ENCODE results near the gene HES1. TPM values are rescaled to one million over a fixed set of nuclear protein-coding genes. Genes with fewer than 3 reads are reported as not detected.

Gene HES1
- total RNA-seq, 2 donors from 2014 or later = 0.58 to 4.0 TPM

DNA sequence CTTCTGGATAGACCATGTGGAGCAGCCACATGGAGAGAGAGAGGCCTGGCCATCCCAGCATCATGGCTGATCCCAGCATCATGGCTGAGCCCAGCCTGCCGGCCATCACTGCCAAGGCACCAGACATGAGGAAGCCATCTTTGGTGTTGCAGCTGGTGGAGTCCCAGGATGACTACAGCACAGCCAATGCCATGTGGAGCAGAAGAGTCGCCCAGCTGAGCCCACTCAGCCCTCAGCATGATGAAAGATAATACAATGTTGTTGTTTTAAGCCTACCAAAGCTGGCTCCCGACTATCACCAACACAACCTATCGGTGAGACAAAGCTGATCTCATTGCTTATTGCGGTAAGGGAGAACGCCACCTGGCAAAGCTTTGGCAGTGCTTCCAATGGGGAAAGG lies 18.4 kb downstream of the HES1 start:
- Mint-ChIP-seq H3K27ac (no peak overlapping the region), H3K4me3 (no peak overlapping the region), H3K4me1 (no peaks in the 10 kb centered on the region), H3K27me3 (peaks cover 28% of the 10 kb centered on the region), H3K36me3 (ENCODE audit: low read depth) (no peaks in the 10 kb centered on the region), H3K9me3 (peaks cover 4% of the 10 kb centered on the region)
- no peak for ATAC-seq (replicated peaks)

DNA sequence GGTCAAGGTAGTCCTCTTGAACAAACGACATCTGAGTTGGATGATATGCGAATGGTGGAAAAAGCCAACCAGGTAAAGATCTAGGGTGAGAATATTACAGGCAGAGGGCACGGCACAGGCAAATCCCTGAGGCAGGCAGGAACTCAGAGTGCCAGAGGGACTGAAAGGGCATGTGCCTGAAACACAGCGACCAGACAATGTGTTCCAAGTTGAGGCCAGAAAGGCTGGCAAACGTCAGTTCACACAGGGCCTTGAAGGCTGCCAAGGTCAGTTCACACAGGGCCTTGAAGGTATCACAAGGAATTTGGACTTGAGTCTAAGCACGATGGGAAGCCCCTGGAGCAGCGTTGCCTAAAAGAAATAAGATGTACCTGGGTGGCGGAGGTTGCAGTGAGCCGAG lies 20.1 kb downstream of the HES1 start:
- no peaks in the 10 kb centered on the region for H3K36me3 Mint-ChIP-seq (ENCODE audit: low read depth)
- H3K9me3 Mint-ChIP-seq = peaks cover 4% of the 10 kb centered on the region
- peaks cover 31% of the 10 kb centered on the region for H3K27me3 Mint-ChIP-seq
- no peak overlapping the region for H3K4me3 Mint-ChIP-seq
- H3K4me1 Mint-ChIP-seq = no peaks in the 10 kb centered on the region
- ATAC-seq (replicated peaks) = no peak
- H3K27ac Mint-ChIP-seq = no peak overlapping the region

DNA sequence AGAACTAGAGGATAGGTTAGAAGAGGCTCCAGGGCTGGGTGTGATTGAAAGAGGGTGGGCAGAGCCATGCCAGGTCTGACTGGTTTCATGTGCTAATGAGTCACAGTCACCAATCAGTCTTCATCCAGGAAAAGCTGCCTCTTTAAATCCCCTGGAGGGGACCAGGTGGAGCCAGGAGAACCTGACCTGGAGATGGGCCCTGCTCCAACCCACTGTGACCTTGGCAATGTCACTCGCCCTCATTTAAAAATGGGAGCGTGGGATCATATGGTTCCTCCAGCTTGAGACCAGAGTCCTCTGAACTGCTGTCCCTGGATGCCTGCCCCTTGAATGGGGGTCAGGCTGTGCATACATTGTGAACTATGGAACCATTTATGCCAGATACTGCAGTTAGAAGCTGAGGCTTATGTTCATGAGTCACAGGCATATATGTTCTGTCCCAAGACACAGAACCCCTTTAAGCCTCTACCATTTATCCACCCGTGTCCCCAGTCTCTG lies 23.0 kb downstream of the HES1 start:
- no peaks in the 10 kb centered on the region for H3K36me3 Mint-ChIP-seq (ENCODE audit: low read depth)
- ATAC-seq (replicated peaks) = no peak
- no peaks in the 10 kb centered on the region for H3K4me1 Mint-ChIP-seq
- peaks cover 26% of the 10 kb centered on the region for H3K27me3 Mint-ChIP-seq
- H3K9me3 Mint-ChIP-seq = peaks cover 4% of the 10 kb centered on the region
- no peak overlapping the region for H3K27ac Mint-ChIP-seq
- H3K4me3 Mint-ChIP-seq = no peak overlapping the region

GRCh38 chr3:194160158-194160557 lies 24.2 kb downstream of the HES1 start:
- no peak overlapping the region for H3K4me3 Mint-ChIP-seq
- peaks cover under 1% of the 10 kb centered on the region for H3K9me3 Mint-ChIP-seq
- no peaks in the 10 kb centered on the region for H3K36me3 Mint-ChIP-seq (ENCODE audit: low read depth)
- H3K27ac Mint-ChIP-seq = no peak overlapping the region
- no peak for ATAC-seq (replicated peaks)
- H3K27me3 Mint-ChIP-seq = peaks cover 22% of the 10 kb centered on the region
- H3K4me1 Mint-ChIP-seq = no peaks in the 10 kb centered on the region

DNA sequence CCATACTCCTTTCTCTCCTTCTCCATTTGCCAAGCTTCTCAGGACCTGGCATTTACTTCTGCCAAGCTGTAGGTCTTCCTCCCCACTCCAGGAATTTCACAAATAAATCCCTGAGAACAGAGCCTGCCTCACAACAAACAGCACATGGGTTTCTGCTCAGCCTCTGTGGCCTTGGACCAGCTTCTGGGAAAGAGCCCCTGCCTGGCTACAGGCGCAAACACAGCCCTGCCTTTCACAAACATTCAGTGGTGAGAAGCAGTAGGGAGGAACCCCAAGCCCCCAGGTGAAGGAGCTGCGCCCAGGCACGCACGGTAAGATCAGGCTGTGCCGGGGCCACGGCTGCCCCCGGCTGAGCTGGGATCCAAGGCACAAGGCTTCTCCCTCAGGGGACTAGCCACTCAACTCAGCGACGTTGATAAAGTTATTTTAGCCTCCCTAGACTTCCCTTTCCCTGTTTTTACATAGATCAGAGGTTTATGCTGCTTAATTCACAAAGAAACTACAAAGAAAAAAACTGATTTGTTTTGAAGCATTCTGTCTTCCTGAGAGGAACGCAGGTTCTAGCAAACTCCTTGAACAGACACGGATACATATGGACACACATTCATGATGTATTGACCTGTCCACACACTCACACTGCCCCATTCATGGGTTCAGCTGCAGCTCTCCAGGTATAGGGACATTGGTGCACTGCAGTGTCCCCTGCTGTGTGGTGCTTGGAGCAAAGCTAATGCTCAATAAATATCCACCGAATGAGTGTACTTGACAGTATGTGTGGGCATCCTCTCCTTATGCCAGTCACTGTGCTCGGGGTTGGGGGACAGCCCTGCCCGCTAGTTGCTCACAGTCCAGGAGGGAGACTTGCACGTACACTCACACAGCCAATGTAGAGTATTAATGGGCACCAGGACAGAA lies 25.4 kb downstream of the HES1 start:
- no peak overlapping the region for H3K4me3 Mint-ChIP-seq
- no peak for ATAC-seq (replicated peaks)
- H3K4me1 Mint-ChIP-seq = no peaks in the 10 kb centered on the region
- H3K9me3 Mint-ChIP-seq = no peaks in the 10 kb centered on the region
- no peak overlapping the region for H3K27ac Mint-ChIP-seq
- H3K36me3 Mint-ChIP-seq (ENCODE audit: low read depth) = no peaks in the 10 kb centered on the region
- H3K27me3 Mint-ChIP-seq = peaks cover 30% of the 10 kb centered on the region

DNA sequence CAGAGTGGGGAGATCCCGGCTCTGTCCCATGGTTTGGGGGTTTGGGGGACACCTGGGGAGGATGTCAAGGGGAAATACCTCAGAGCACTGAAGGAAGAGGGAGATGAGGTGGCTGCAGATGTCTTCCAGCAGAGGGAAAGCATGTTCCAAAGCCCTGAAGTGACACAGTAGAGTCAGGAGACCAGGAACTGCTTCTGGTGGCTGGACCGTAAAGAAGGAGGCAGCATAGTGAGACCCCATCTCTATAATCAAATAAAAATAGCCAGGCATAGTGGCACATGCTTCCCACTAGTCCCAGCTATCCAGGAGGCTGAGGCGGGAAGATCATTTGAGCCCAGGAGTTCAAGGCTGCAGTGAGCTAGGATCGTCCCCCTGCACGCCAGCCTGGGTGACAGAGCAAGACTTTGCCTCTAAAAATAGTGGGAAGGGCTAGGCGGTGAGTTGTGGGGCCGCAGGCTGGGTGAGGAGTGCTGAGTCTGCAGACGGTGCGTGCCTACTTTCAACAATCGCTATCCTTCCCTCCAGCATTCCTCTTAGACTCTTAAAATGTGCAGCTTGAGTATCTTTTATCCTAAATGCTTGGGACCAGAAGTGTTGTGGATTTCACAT lies 26.2 kb downstream of the HES1 start:
- Mint-ChIP-seq H3K27me3 (peaks cover 31% of the 10 kb centered on the region), H3K4me1 (no peaks in the 10 kb centered on the region), H3K4me3 (no peak overlapping the region), H3K36me3 (ENCODE audit: low read depth) (no peaks in the 10 kb centered on the region), H3K27ac (no peak overlapping the region), H3K9me3 (no peaks in the 10 kb centered on the region)
- no peak for ATAC-seq (replicated peaks)

DNA sequence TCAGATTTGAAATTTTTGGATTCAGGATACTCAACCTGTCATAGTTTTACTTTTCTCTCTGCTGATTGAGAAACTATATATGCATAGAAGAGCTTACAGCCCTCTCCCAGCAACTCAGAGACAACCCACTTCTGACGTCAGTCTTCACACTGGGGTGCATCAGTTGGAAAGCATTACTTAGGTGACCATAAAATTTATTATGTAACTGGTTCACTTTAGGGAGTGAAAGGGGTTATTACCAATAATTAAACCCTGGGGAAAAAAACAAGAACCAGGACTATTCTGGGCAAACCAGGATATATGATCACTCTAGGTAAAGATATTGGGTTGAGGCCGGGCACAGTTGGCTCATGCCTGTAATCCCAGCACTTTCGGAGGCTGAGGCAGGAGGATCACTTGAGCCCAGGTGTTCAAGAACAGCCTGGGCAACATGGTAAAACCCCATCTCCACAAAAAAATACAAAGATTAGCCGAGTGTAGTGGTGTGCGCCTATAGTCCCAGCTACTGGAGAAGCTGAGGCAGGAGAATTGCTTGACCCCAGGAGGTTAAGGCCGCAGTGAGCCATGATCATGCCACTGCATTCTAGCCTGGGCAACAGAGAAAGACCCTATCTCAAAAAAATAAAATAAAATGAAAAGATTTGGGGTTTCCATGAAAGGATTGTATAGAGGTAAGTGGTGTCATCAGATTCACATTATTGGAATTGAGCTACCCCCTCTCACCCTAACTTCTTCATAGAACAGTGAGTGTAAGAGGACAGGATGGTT lies 27.1 kb downstream of the HES1 start:
- no peak for ATAC-seq (replicated peaks)
- Mint-ChIP-seq H3K36me3 (ENCODE audit: low read depth) (no peaks in the 10 kb centered on the region), H3K9me3 (no peaks in the 10 kb centered on the region), H3K4me1 (no peaks in the 10 kb centered on the region), H3K27me3 (peaks cover 35% of the 10 kb centered on the region), H3K4me3 (no peak overlapping the region), H3K27ac (no peak overlapping the region)

GRCh38 chr3:194163697-194164096 lies 27.7 kb downstream of the HES1 start:
- H3K36me3 Mint-ChIP-seq (ENCODE audit: low read depth) = no peaks in the 10 kb centered on the region
- ATAC-seq (replicated peaks) = no peak
- H3K4me1 Mint-ChIP-seq = no peaks in the 10 kb centered on the region
- no peaks in the 10 kb centered on the region for H3K9me3 Mint-ChIP-seq
- no peak overlapping the region for H3K4me3 Mint-ChIP-seq
- H3K27me3 Mint-ChIP-seq = peaks cover 35% of the 10 kb centered on the region
- H3K27ac Mint-ChIP-seq = no peak overlapping the region

DNA sequence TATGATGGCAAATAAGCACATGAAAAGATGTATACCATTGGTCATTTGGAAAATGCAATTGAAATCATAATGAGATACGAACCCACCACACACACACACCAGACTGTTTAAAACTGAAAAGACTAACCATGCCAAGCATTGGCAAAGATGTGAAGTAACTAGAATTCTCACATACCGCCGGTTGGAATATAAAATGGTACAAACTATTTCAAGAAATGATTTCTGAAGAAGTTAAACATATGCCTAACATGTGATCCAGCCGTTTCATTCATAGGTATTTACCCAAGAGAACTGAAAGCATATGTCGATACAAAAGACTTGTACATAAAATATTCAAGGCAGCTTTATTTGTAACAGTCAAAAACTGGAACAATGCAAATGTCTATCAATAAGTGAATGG lies 28.9 kb downstream of the HES1 start:
- Mint-ChIP-seq H3K27ac (no peak overlapping the region), H3K4me3 (no peak overlapping the region), H3K36me3 (ENCODE audit: low read depth) (no peaks in the 10 kb centered on the region), H3K4me1 (no peaks in the 10 kb centered on the region), H3K27me3 (peaks cover 39% of the 10 kb centered on the region), H3K9me3 (no peaks in the 10 kb centered on the region)
- no peak for ATAC-seq (replicated peaks)

- no peak overlapping the region for H3K4me3 Mint-ChIP-seq
- ATAC-seq (replicated peaks) = no peak
- no peaks in the 10 kb centered on the region for H3K9me3 Mint-ChIP-seq
- H3K4me1 Mint-ChIP-seq = no peaks in the 10 kb centered on the region
- H3K27me3 Mint-ChIP-seq = peaks cover 39% of the 10 kb centered on the region
- no peaks in the 10 kb centered on the region for H3K36me3 Mint-ChIP-seq (ENCODE audit: low read depth)
- H3K27ac Mint-ChIP-seq = no peak overlapping the region
Observed at GRCh38 chr3:194165271-194166018, 29.5 kb downstream of the HES1 start.

- Mint-ChIP-seq H3K4me3 (no peak overlapping the region), H3K4me1 (no peaks in the 10 kb centered on the region), H3K36me3 (ENCODE audit: low read depth) (no peaks in the 10 kb centered on the region), H3K9me3 (no peaks in the 10 kb centered on the region), H3K27me3 (peaks cover 31% of the 10 kb centered on the region), H3K27ac (no peak overlapping the region)
- ATAC-seq (replicated peaks) = no peak
Observed at GRCh38 chr3:194166682-194167479, 30.9 kb downstream of the HES1 start.

DNA sequence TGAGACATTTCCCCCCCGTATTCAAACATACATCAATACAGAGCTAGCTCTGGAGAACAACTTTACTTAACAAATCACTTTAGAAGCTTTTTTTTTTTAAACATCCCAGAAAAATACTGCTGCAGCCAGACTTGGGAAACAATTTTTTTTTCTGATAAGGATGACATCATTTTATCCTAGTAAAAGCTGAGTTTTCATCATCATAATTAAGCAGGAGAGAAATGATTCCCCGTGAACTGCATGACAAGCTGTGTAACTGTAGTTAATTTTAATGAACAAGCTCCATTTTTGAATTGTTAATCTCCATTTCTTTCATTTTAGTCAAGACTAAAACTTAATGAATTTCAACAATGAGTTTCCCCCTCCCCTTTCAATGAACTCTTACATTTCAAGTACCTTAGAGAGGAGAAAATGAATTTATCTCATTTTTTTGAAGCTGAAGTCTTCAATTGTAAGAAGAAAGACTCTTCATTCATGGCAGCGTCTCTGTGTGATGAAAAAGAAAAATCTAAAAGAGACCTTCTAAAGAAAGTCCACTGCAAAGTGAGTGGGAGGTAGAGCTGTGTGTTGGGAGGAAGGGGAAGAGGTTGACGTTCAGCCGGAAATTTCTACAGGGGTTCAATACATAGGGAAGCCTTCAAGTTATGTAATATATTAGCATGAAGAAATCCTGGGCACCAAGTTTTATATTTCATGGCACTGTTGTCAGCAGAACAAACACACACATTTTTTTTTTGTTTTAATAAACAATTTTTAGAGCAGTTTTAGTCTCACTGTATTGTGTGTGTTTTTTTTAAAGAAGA lies 31.7 kb downstream of the HES1 start:
- Mint-ChIP-seq H3K4me3 (no peak overlapping the region), H3K27me3 (peaks cover 30% of the 10 kb centered on the region), H3K27ac (no peak overlapping the region), H3K36me3 (ENCODE audit: low read depth) (no peaks in the 10 kb centered on the region), H3K9me3 (no peaks in the 10 kb centered on the region), H3K4me1 (no peaks in the 10 kb centered on the region)
- no peak for ATAC-seq (replicated peaks)

- no peaks in the 10 kb centered on the region for H3K36me3 Mint-ChIP-seq (ENCODE audit: low read depth)
- no peak overlapping the region for H3K4me3 Mint-ChIP-seq
- no peak overlapping the region for H3K27ac Mint-ChIP-seq
- H3K4me1 Mint-ChIP-seq = no peaks in the 10 kb centered on the region
- ATAC-seq (replicated peaks) = no peak
- peaks cover 27% of the 10 kb centered on the region for H3K27me3 Mint-ChIP-seq
- H3K9me3 Mint-ChIP-seq = no peaks in the 10 kb centered on the region
Observed at GRCh38 chr3:194168994-194169393, 33.0 kb downstream of the HES1 start.

Measured in activated T-helper 17 cell treated with anti-CD3 and anti-CD28 coated beads, Interleukin-2, amount 50 U/mL, for 72 hours (primary cell).